Gastroesophageal sphincter (tissue), 3 donors: Measurements from ENCODE around the gene NRARP.

Source experiments
- CTCF ChIP-seq, 4 experiments: fragments of 200-600 bp in 2 of 4; fragments of 450-650 bp in 2 of 4; sonication (generic) in 1 of 4; IDR thresholded peaks; one replicate each; pipeline ENCODE4 v1.5.1; 2017 to 2019; ENCODE audit warnings: antibody characterized with exemption in 4 of 4, mild to moderate bottlenecking in 2 of 4, moderate library complexity in 2 of 4
- EP300 ChIP-seq: sonication (generic); formaldehyde crosslinking; IDR thresholded peaks from one replicate; pipeline ENCODE4 v1.6.1; 2017; ENCODE audit warnings: antibody characterized with exemption, mild to moderate bottlenecking
- POLR2AphosphoS5 ChIP-seq: sonication (generic); formaldehyde crosslinking; IDR thresholded peaks from one replicate; pipeline ENCODE4 v1.6.1; 2017; ENCODE audit warnings: antibody characterized with exemption

GRCh38 chr9:137336735-137337134, 34.7 kb upstream of the NRARP start:
- TF ChIP-seq POLR2AphosphoS5 (no peak), CTCF (IDR thresholded peaks at IDR 0.05) (no peak), EP300 (no peak)
